ENCODE results near the gene TUBGCP5.

GRCh38 chr15:22950256-22950990, 88.9 kb downstream of the TUBGCP5 start:
- TF ChIP-seq CTCF (IDR thresholded peaks at IDR 0.05) (no peak), ATF3 (CRISPR knock-in tag; conservative IDR thresholded peaks at IDR 0.05) (no peak), HMGXB4 (CRISPR knock-in tag; IDR thresholded peaks at IDR 0.05) (no peak)

Measured in WTC11 (cell line).